HepG2 (cell line): ENCODE results near the gene GTF2IRD2. TPM values are rescaled to one million over a fixed set of nuclear protein-coding genes. Genes with fewer than 3 reads are reported as not detected.
"Not testable (repeated sequence)": the region's sequence is repeated elsewhere in the genome, so short reads cannot be mapped to it uniquely, and the experiment has no call there.

Experiments used
- ATAC-seq: fragments of 200-7000 bp; cut with Tn5 transposase; 3 replicates; pipeline ENCODE4 v1.9.1; 2020; ENCODE audit warnings: mild to moderate bottlenecking, moderate library complexity
- BruUV-seq: library from RNA; stranded (reverse); fragments of 400-500 nt; replicated peaks from 2 replicates; lab custom pipeline; 2021; lab: Mats Ljungman, UMichigan
- CTCF ChIA-PET: fragments of 300-600 bp; formaldehyde crosslinking; extraction: SDS; loops from one replicate; lab custom pipeline; 2021; ENCODE audit warnings: low total read pairs, inconsistent platforms, low intra/inter-chr PET ratio; lab: Yijun Ruan, JAX
- POLR2A ChIA-PET: fragments of 350-600 bp; sonication (Branson Sonifier 250); formaldehyde crosslinking; loops from one replicate; lab custom pipeline; 2020; ENCODE audit warnings: antibody characterized with exemption, inconsistent platforms; lab: Yijun Ruan, JAX
- DNase-seq: peaks from one replicate; pipeline ENCODE4 v3.0.0-alpha.2; 2015; ENCODE audit warnings: low spot score
- FAIRE-seq: peaks from 3 replicates; lab custom pipeline; 2011; peaks lifted over from hg19 to GRCh38; lab: Jason Lieb, UNC
- H2AFZ ChIP-seq: one replicate; pipeline ENCODE4 v1.6.1; 2011; ENCODE audit warnings: low read length, inconsistent platforms
- H3K27ac ChIP-seq: fragments of 300-600 bp; 3 replicates; pipeline ENCODE4 v1.8.0; 2011; ENCODE audit warnings: mixed run types, mild to moderate bottlenecking, mixed read lengths, low read length, inconsistent platforms; ENCODE audit not compliant: insufficient read depth; ENCODE audit errors: extremely low read length
- H3K27me3 ChIP-seq, 2 experiments: fragments of 200-600 bp in 1 of 2; 2 replicates in 1 of 2; 3 replicates in 1 of 2; pipeline versions ENCODE4 v1.6.0 to v1.8.0; 2011; ENCODE audit warnings: low read length in 2 of 2, mild to moderate bottlenecking in 2 of 2, moderate library complexity in 2 of 2, inconsistent platforms in 1 of 2; ENCODE audit not compliant: insufficient read depth in 2 of 2, control insufficient read depth in 1 of 2
- H3K36me3 ChIP-seq, 2 experiments: fragments of 200-600 bp in 1 of 2; replicated peaks in 1 of 2; 2 replicates in 1 of 2; 3 replicates in 1 of 2; pipeline versions ENCODE4 v1.5.1 to v1.8.0; 2011; ENCODE audit warnings: low read length in 2 of 2, inconsistent platforms in 1 of 2; ENCODE audit not compliant: insufficient read depth in 2 of 2, control insufficient read depth in 1 of 2
- H3K4me1 ChIP-seq: 2 replicates; pipeline ENCODE4 v1.5.1; 2012; ENCODE audit warnings: low read length, inconsistent platforms; ENCODE audit not compliant: insufficient read depth
- H3K4me2 ChIP-seq: 2 replicates; pipeline ENCODE4 v1.6.0; 2011; ENCODE audit warnings: low read depth, low read length, inconsistent platforms
- H3K4me3 ChIP-seq, 3 experiments: fragments of 200-600 bp in 1 of 3; sonication (generic), shearing (Covaris generic) in 1 of 3; replicated peaks in 1 of 3; 2 replicates each; pipeline ENCODE4 v1.5.1; 2011 to 2016; ENCODE audit warnings: low read length in 3 of 3, inconsistent platforms in 2 of 3, low read depth in 2 of 3, mild to moderate bottlenecking in 2 of 3, control low read depth in 1 of 3, mixed read lengths in 1 of 3; ENCODE audit not compliant: insufficient read depth in 1 of 3
- H3K79me2 ChIP-seq: one replicate; pipeline ENCODE4 v1.6.1; 2011; ENCODE audit warnings: low read length, inconsistent platforms; ENCODE audit not compliant: insufficient read depth
- H3K9ac ChIP-seq: 2 replicates; pipeline ENCODE4 v1.6.0; 2011; ENCODE audit warnings: mild to moderate bottlenecking, low read depth, low read length, inconsistent platforms; ENCODE audit not compliant: insufficient read depth
- H3K9me3 ChIP-seq: 2 replicates; pipeline ENCODE4 v1.5.1; 2012; ENCODE audit warnings: mild to moderate bottlenecking, low read length
- H4K20me1 ChIP-seq: 2 replicates; pipeline ENCODE4 v1.6.0; 2011; ENCODE audit warnings: inconsistent platforms, mild to moderate bottlenecking, low read length, moderate library complexity; ENCODE audit not compliant: insufficient read depth
- WGBS: methylation state at CpG from one replicate; pipeline ENCODE4 v1.1.6; 2017; ENCODE audit warnings: low lambda C conversion rate; 5-methylcytosine and 5-hydroxymethylcytosine counted together
- in situ Hi-C: cut with HindIII; loops from 2 replicates; pipeline ENCODE4 v1.10.0; 2017; ENCODE audit warnings: low pct_unique_long_range_greater_than_20kb; ENCODE audit not compliant: extremely low pct_ligation_motif_present
- intact Hi-C: fragments of 100-400 bp; cut with micrococcal nuclease; formaldehyde crosslinking; loops from one replicate; pipeline ENCODE4 v1.10.0; 2022; ENCODE audit not compliant: unreplicated experiment
- polyA plus RNA-seq, 8 experiments: library from polyadenylated mRNA; depleted of rRNA in 3 of 8; stranded (reverse) in 7 of 8; unstranded in 1 of 8; fragments of >200 nt; fragmentation: Illumina TruSeq in 4 of 8; extraction: Trizol in 4 of 8; gene quantifications; 2 replicates each; pipeline versions ENCODE4 v1.2.1 to v1.2.3, GENCODE V29; 2011 to 2016; ENCODE audit warnings: low read depth in 4 of 8, missing spikeins in 1 of 8, mixed read lengths in 1 of 8; ENCODE audit not compliant: insufficient read depth in 1 of 8
- total RNA-seq, 5 experiments: library from RNA; depleted of rRNA; stranded (reverse); fragments of >200 nt; fragmentation: Illumina TruSeq; extraction: Trizol; gene quantifications; 2 replicates each; pipeline ENCODE4 v1.2.3, GENCODE V29; 2016; ENCODE audit warnings: low read depth in 1 of 5

The GTF2IRD2 gene
- total and polyA plus RNA-seq, 2 of the 13 experiments (the other 11 are each of a cell fraction or from before 2014, with no cell fraction given): 6.5 to 11.2 TPM

- CTCF ChIA-PET: not testable (repeated sequence)
These were observed 33.9 kb upstream of the GTF2IRD2 start for GRCh38 chr7:74885295-74885694.

DNA sequence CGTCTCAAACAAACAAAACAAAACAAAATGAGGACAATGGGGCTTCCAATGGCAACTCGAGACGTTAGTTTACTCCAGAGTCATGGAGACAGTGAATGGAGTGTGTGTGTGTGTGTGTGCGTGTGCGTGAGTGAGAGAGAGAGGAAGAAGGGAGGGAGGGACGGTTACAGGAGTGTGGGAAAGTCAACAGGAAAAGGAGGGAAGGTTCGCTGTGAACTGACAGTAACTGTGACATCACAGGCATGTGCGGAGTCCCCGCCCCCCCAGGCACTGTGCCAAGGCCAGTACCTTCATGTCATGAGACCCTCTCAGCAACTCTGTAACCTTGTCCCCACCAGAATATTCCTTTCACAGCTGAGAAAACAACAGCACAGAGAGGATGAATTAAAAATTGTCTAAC lies 30.7 kb upstream of the GTF2IRD2 start:
- CTCF ChIA-PET, DNase-seq, H2AFZ ChIP-seq, H3K27ac ChIP-seq, intact Hi-C loops, H3K9ac ChIP-seq, H3K36me3 ChIP-seq, FAIRE-seq, H4K20me1 ChIP-seq, H3K79me2 ChIP-seq, H3K9me3 ChIP-seq, in situ Hi-C loops, H3K4me3 ChIP-seq, H3K4me1 ChIP-seq, BruUV-seq, POLR2A ChIA-PET, H3K4me2 ChIP-seq, H3K27me3 ChIP-seq: not testable (repeated sequence)
- WGBS: 89% methylated on average over 7 of the region's 9 CpGs
- ATAC-seq: peak; percentile 30; the same call in 1 of the 3 replicates

More at GRCh38 chr7:74885295-74885694, 33.9 kb upstream of the GTF2IRD2 start:
- H3K27ac ChIP-seq, DNase-seq, H3K4me2 ChIP-seq, POLR2A ChIA-PET, H2AFZ ChIP-seq, H4K20me1 ChIP-seq, H3K79me2 ChIP-seq, BruUV-seq, FAIRE-seq, H3K4me1 ChIP-seq, H3K4me3 ChIP-seq, H3K9ac ChIP-seq, in situ Hi-C loops, intact Hi-C loops, H3K36me3 ChIP-seq, H3K27me3 ChIP-seq, H3K9me3 ChIP-seq, ATAC-seq: not testable (repeated sequence)
- 95% methylated on average over 3 of the region's 3 CpGs for WGBS
